Stimulated activated CD8-positive, alpha-beta memory T cell treated with anti-CD3 and anti-CD28 coated beads, Interleukin-12 subunit alpha, Interleukin-12 subunit beta, amount 100 ng/mL, for 1 hour (primary cell): ENCODE data around the gene QDPR.
A peak's percentile ranks its signal among the peaks of the same experiment; 100 is the strongest.

Experiments used
- DNase-seq: peaks from one replicate; pipeline ENCODE4 v3.0.0-alpha.2; 2020; ENCODE audit warnings: low read depth

QDPR gene

DNA sequence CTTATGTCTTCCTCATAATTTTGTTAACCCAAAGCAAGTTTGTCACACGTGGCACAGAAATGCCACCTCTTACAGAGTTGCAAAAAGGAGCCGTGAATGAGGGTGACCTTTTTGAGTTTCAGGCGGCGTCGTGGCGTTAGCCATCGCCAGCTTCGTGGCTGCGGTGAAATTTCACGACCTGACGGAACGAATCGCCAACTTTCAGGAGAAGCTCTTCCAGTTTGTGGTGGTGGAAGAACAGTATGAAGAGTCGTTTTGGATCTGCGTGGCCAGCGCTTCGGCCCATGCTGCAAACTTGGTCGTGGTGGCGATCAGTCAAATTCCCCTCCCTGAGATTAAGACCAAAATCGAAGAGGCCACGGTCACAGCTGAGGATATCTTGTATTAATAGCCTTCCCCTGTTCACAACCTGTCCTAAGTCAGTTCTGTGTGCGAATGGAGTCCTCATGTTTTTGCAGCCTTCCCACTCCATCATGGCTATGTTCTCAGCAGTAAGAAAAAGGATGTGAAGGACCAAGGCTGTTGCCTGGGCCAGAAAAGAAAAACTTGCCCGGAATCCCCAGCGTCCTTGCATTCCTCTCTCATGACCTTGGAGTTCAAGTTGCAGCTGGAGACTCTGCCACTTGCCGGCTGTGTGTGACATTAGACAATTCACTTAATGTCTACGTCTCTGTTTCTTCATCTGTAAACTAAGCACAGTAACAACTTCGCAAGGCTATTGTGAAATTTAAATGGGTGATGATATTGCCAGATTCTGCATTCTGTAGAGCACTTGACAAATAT is 15.0 kb upstream of the QDPR start:
- DNase-seq: no peak

DNA sequence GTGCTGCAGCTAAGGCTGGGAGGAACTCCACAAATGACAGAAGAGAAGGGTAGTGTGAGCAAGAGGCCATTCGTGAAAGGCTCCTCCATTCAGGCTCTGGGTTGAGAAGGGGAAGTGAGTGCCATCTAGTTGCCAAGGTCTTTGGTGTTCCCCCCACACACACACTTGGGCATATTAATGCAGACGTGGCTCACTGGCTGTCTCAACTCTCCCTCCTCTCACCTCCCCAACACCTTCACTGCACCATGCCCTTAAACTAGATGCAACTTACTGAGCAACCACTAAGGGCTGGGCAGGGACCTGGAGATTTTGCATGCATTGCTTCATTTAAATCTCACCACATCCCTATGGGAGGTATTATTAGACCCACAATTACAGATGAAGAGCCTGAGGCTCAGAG is 11.8 kb upstream of the QDPR start:
- DNase-seq: no peak

DNA sequence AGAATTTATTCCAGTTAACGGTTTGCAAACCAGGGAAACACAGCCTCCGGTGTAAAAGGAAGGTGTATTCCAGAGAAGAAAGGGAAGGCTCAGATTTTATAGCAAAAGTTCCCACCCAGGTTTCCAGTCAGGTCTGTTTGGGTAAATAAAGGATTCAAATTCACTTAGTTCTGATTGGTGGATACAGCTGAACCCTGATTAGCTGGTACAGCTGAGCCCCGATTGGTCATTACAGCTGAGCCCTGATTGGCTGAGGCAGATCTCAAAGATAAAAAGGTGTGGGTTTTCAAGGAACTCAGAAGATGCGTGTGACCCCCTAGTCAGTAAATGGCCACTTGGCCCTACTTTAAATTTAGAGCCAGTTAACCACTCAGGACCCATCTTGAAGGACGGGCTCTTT is 9.7 kb upstream of the QDPR start:
- no peak for DNase-seq

DNA sequence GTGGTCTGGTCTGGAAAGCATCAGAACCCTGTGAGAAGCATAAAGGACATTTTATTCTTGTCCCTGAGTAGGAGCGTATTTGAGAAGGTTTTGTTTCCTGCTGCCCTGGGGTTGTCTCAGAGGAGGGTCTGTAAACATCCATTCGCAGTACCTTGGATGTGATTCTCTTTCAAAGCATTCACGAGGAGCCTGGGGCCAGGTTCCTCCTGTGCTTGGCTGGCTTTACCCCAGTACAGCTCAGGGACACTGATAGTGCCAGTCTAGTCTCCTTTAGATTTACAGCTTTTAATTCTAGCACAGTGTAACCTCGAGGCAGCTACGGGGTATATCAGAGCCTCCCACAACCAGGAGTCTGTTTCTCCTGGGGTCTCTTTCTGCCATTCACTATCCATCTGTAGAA is 5.8 kb upstream of the QDPR start:
- DNase-seq: no peak

DNA sequence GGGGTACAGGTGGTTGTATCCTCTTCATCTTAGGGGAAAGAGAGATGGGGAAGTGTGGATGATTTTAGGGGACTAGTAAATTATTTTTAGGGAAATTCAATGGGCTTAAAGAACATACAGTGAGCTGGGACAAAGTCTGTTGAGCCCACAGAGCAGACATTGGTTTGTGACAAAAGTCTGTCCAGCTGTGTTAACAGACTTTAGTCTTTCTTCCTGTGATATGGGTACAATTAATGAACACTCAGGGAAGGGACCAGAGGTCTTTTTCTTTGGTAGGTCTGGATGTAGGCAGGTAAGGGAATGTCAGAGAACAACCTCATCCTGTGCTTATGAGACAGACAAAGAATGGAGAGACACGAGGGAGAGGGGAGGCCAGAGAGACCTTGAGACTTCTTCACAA is 5.1 kb upstream of the QDPR start:
- DNase-seq: no peak

DNA sequence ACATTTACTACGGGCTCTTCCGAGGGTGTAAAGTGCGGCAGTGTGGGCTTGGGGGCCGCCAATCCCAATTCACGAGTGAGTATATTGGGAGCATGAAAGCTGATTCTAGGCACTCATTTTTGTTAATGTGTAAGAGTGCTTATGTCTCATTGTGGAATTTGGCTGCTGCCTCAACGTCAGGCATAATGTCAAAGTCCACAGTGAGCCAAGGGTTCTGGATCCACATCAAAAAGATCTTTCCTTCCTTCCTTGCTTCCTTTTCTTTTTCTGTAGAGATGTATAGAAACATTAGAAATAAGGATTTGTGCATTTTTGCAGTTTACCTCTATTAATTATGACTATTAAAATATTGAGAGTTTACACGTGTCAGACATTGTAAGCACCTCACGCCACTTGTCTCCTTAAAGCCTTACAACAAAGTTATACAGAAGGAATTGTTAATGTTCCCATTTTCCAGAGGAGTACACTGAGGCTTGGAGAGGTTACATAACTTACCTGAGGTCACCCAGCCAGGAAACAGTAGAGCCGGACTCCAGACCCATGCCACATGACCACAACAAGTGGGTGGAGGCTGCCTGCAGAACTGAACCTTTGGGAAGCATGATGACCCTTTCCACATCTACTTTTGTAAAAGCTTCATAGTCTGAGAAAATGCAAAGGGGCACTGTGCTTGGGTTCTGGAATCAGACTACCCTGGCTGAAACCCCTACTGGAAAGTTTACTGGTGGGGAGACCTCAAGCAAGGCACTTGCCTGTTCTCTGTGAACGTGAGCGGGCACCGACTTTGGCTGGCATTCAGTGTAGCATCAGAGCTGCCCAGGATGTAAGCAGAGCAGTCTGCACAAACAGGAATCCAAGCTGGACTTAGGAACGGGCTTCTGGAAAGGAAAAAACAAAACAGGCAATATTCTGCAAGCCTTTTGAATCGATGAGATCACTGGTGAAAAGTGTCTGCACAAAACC is 3.8 kb upstream of the QDPR start:
- DNase-seq: no peak

DNA sequence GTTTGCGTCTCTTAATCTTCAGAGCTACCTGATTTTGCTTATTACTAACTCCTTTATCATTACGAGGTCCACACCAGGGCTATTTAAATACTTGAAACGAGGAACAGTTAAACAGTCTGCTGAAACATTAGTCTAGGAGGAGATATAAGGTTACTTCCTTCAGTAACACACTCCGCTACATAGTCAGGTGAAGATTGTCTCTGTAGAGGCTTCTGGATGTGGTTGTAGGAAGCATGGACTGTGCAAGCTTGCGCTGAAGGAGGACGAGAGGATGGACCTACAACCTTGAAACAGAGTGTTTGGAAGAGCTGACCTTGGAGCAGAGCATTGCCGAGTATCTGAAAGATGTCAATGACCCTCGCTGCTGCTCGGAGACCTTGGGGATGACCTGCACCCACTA is 3.0 kb upstream of the QDPR start, which contains the start of gene CLRN2:
CLRN2 (plus strand) TSS at position 301 of the 400 bp plus-strand sequence. CDS start 102 bp downstream, outside the sequence.
- no peak for DNase-seq

DNA sequence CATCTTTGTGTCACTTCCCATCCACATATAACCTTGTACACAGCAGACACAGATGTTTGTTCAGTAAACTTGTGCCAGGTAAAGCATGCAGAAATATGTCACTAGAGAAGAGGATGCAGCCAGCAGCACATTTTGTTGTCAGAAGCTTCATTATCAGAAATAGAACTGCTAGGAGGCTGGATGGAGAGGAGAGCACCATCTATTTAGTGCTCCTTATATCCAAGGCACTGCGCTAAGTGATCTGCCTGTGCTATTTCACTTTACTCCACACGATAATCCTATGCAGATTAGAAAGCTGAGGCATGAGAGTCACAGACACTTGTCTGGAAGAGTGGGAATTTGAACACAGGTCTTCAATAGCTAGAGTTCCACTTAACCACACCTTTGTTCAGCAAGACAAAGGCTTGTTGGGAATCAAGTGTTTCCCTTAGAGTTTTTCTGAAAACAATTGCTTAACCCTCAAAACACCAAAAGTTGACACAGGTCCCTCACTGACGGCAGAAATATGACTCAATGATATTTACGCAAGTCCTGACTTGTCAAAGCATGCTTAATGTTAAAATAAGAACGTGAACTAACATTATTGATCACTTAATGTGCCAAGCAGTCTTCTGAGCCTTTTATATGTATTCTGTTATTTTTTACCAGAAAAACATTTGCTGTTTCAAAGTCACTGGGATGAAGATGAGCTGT is 1.2 kb upstream of the QDPR start:
- no peak for DNase-seq

DNA sequence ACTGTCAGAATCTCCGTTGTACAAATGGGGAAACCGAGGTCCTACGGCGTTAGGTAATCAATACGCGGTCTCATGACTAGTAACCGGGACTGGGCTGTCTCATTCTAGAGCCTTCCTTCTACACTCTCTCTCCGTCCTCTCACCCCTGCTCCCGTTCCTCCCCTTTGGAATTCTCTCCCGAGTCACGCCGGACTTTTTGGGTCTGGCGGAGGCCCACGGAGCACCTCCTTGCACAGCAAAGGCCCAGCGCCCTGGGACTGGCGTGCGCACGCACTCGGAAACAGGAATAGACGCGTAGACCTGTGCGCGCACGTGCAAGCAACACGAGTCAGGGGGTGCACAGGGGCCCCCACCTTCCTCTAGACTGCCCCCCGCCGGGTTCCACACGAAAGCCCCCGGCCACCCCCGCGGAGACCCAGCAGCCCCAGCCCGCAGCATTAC is 361 bp downstream of the QDPR start:
- peak; percentile 17 for DNase-seq

DNA sequence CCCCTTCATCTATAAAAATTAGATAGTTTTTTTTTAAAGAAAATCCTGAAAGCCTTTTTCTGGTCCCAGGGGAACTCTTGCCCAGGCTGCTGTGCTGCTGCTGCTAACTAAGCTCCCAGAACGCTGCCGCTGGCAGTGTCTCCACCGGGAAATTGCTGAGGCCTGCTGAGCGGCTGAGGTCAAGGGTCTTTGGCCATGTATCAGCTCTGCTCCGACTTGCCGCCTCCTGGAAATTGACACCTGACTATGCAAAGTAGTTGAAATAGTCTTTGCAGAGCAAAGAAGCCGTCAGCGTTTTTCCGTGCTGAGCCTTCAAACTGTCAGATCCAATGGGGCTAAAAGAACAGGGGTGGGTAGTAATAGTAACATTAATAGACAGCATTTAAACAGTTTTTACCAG is 839 bp downstream of the QDPR start:
- DNase-seq: no peak

DNA sequence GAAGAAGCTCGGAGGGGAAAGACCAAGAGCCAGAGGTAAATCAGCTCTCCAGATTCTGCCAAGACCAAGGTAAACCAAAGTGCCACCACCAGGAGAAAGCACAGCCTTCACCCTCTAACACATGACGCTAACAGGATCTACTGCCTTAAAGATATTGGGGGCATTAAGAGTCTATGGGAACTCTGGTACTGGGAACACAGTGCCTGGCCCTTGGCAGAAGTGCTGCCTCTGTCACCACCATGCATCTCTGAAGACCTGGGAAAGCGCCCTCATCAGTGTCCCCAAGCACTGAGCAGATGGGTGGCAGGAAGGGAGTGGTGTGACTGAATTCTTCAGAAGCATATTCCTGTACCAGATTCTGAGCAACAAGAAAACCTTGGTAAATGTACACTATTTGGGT is 1.3 kb downstream of the QDPR start:
- DNase-seq: no peak

DNA sequence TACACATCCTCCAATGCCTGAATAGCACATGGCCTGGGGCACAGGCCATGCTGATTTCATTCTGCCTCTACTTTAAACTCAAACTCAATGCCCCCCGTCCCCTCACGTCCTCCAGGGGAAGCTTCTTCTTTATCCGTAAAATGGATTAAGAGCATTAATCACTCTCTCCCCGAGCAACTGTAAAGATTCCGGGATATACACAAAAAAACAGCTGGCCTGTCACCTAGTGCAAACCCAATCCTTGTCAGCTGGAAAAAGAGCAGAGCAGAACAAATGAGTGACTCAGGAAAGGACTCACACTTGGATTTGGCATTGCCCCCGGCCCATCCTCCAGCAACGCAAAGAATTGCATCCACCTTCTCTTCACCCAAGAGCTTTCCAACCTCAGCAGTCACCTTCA is 7.8 kb downstream of the QDPR start:
- no peak for DNase-seq

DNA sequence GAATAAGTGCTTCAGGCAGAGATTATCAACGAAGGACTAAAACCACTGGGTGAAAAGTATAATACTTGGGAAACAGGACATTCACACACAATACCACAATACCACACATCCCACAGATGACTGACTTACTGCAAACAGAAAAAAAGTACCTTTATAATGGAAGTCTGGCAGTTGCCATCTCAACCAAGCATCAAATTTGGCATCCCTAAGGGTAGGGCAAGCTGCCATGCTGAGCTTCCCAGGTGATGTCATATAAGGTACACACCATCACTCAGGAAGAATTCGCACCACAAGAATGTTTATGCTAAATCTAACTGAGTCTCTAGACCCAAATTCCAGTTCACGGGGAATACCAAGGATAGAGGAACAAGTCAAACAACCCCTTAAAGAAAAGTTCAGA is 9.1 kb downstream of the QDPR start:
- DNase-seq: no peak

DNA sequence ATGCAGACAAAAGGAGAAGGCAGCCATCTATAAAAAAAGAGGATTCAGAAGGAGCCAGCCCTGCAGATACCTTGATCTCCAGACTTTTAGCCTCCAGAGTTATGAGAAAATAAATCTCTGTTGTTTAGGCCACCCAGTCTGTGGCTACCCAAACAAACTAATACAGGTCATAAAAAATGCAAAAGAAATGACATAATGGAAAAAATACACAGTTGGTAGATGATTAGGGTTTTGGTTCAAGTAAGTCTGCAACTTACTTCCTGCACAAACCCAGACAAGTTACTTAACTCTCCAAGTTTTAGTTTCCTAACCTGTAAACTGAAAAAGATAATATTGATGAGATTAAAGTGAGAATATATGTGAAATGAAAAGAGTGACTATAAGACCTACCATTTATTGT is 11.3 kb downstream of the QDPR start:
- no peak for DNase-seq

DNA sequence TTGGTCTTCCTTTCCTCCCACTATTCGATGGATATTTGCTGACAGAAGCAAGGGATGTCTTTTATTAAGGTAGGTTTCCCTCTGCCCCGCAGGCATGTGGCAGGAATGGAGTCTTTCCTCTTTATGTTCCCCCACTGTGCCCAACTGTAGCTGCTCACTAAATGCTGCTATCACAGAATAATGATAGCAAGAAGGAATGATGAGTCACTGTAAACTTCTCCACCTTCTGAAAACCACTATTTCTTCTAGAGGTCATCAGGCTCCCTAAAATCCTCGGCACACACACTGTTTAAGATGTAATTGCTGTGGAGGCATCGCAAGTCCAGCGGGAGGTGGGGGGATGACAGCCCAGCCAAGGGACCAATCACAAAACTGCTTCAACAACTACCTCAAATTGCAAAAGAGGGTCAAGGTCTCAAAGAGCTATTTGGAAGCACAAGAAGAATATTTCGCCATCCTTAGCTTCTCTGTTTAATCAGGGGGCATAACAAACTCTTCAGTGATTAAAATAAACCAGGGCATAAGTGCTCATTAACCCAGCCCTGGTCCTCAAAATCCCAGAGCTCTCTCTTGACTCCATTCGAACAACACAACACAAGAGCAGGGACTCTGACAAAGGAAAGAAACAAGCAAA is 13.9 kb downstream of the QDPR start:
- no peak for DNase-seq

DNA sequence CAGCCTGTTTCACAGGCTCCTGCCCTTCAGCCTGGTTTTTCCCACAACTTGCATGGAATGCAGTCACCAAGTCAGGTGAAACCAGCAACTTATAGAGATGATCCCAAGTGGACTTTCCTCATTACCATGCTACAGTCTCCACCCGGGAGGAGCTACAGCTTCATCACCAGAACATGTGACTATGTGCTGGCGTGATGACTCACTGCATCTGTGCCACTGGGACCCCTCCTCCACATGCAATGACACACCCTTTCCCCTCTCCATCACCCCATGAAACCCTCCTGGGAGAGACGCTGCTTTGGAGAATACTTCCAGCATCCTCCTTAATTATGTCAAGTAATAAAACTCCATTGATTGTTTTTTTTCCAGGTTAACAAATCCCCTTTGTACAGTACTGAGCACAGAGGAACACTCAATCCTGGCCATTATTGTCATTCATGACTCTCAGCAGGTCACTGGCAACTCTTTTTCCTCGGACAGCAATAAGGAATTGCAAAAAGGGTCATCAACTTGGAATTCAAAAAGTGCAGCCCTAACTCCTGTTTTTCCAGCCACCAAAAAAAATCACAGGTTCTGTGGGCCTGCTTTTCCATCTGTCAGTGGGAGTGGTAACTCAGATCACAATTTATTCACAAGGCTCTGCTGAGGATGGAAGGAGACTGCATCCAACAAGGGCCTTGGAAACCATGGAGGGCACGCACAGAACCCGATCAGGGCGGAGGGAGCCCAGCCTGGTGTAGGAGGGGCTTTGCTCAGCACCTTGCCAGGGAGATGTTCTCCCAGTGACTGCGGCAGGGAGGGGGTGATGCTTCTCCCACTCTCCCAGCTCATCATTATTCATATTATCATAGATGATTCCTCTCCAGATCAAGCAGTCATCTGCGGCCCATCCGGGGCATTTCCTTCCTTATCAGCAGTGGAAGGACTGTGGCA is 17.4 kb downstream of the QDPR start:
- DNase-seq: no peak

DNA sequence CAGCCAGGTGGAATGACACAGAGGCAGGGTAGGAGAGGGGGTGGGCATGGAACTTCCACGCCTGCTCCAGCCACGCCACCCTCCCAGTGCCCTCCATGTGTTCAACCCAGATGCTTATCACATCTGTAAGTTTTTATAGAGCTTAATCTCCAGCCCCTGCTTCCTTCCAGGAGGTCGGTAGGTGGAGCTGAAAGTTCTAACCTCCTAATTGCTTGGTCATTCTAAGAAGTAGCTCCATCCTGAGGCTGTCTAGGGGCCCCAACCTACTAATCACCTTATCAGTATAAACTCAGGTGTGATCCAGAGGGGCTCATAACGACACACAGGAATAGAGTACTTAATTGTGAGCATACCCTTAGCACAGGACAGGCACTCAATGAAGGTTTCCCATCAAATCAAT is 18.3 kb downstream of the QDPR start:
- DNase-seq: no peak

DNA sequence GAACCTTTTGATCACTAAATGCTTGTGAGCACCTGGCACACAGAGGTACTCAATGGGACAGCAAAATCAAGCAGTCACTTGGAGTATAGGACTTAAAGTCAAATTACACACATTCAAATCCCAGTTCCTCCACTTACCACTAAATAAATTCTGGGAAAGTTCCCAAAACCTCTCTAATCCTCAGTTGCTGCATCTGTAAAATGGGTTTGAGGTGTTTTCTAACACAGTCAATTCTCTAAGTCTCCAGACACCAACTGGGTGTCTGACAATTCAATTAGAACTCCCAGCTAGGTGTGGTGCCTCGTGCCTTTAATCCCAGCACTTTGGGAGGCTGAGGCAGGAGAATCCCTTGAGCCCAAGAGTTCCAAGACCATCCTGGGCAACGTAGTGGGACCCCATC is 19.0 kb downstream of the QDPR start:
- DNase-seq: no peak

DNA sequence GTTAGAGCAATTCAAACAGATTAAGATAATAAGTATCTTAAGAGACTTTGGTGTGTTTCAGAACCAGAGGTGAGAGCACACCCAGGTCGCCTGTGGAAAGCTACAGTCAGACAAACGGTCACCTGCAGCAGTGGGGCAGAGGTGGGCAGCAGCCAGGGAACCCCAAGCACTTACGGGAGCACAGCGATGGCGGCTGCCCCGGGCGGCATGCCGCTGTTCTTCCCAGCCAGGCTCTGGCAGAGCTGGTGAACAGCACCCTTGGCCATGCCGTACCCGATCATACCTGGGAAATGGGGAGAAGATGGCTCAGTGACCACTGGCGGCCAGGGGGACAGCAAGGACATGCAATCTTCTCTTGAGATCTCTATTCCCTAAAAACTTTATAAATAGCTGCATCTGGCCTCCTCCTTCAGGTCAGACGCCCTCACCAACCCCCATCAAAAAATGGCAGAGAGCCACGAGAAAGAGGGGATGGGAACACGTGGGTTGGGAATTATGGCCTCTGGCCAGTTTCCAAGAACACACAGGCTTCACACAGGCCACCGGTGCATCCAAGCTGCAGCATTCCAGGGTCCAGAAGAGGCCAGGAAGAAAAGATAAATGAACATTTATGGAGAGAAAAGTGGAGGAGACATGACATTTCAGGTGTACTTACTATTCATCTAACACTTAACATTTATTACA is 19.7 kb downstream of the QDPR start:
- DNase-seq: no peak

DNA sequence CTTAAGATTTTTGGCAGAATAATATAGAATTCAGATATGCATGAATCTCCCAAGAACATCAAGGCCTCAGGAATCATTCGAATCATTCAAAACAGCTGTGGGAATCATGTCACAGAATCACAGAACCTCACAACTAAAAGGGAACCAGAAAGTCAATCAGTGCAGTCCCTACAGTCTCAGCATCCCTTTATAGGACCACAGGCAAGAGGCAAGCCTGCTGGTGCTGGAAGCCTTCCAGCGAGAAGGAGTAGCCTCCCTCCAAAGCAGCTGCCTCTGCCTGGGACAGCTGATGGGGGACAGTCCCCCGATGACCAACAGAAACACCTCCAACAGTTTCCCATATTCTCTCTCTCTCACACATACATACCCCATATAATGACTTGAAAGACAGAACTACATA is 20.7 kb downstream of the QDPR start:
- no peak for DNase-seq
